Left lung (tissue), 10 donors: ENCODE results near the gene DST. TPM values are rescaled to one million over a fixed set of nuclear protein-coding genes. Genes with fewer than 3 reads are reported as not detected.
A peak's percentile ranks its signal among the peaks of the same experiment; 100 is the strongest.
"Not testable (repeated sequence)": the region's sequence is repeated elsewhere in the genome, so short reads cannot be mapped to it uniquely, and the experiment has no call there.

ENCODE experiments used
- ATAC-seq: fragments of 200-7000 bp; cut with Tn5 transposase; one replicate; pipeline ENCODE4 v1.9.1; 2020; ENCODE audit warnings: moderate library complexity
- DNase-seq, 4 donors: peaks; one replicate each; pipeline ENCODE4 v3.0.0-alpha.2; 2013 to 2020
- H3K27ac ChIP-seq, 2 donors: fragments of 200-600 bp; sonication (generic) in 1 of 2; one replicate each; pipeline versions ENCODE4 v1.5.0 to v1.8.0; 2020 to 2021
- H3K27me3 ChIP-seq, 2 donors: fragments of 200-600 bp; sonication (generic) in 1 of 2; one replicate each; pipeline versions ENCODE4 v1.5.0 to v1.8.0; 2020 to 2021
- H3K36me3 ChIP-seq, 2 donors: fragments of 200-600 bp; sonication (generic) in 1 of 2; one replicate each; pipeline versions ENCODE4 v1.5.0 to v1.8.0; 2020 to 2021
- H3K4me1 ChIP-seq, 2 donors: fragments of 200-600 bp; one replicate each; pipeline ENCODE4 v1.8.0; 2021
- H3K4me3 ChIP-seq, 2 donors: fragments of 200-600 bp; sonication (generic) in 1 of 2; one replicate each; pipeline versions ENCODE4 v1.5.0 to v1.8.0; 2020 to 2021; ENCODE audit warnings: mild to moderate bottlenecking in 1 of 2
- H3K9me3 ChIP-seq, 2 donors: fragments of 200-600 bp; sonication (generic) in 1 of 2; one replicate each; pipeline versions ENCODE4 v1.5.0 to v1.8.0; 2020 to 2021
- intact Hi-C, 2 donors: fragments of 100-400 bp; cut with DNase I; formaldehyde crosslinking; loops; one replicate each; pipeline versions ENCODE4 v1.11.2 to v1.14.2; 2022
- polyA plus RNA-seq, 6 donors: library from polyadenylated mRNA; unstranded; fragments of 120-200 nt; gene quantifications; one replicate each; pipeline ENCODE4 v1.2.1, GENCODE V29; 2013; ENCODE audit not compliant: insufficient read length in 6 of 6
- total RNA-seq, 2 donors: library from RNA; stranded (reverse); fragmentation: NEBNext Ultra II Directional; extraction: Animal tissue kit (Norgen Biotek cat#: 25700); gene quantifications; one replicate each; pipeline ENCODE4 v1.2.1, GENCODE V29; 2021
- TF ChIP-seq, protein P1 (sequence below), 2 donors: fragments of 200-600 bp; sonication (generic) in 1 of 2; IDR thresholded peaks; one replicate each; pipeline versions ENCODE4 v1.5.0 to v1.8.0; 2021; ENCODE audit warnings: antibody characterized with exemption in 2 of 2
- donor health status: DM: no; HTN: yes; CAD: no.
- donor health status: DM: no; HTN: no; CAD: no.

The DST gene
- total and polyA plus RNA-seq, 8 donors = 290 to 636 (median 504) TPM

DNA sequence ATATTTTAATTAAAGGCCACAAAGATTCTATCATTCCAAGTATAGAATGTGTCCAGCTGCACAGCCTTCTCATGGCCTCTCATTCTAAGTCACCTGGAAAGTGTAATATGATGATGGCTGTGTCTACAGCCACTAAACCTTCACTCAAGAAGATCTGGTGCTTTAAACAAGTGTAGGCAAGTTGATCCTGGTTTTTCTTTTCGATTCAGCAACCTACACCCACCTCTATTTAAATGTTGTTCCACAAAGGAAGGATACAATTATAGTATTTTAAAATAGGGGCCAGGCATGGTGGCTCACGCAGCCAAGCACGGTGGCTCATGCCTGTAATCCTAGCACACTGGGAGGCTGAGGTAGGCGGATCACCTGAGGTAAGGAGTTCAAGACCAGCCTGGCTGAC, 25.5 kb upstream of the DST start:
- no peak overlapping the region for H3K27ac ChIP-seq
- H3K9me3 ChIP-seq = no peaks in the 10 kb centered on the region
- intact Hi-C loops = no loop called here
- no peak for ATAC-seq
- no peak for DNase-seq
- no peaks in the 10 kb centered on the region for H3K27me3 ChIP-seq
- H3K4me3 ChIP-seq = no peak overlapping the region
- TF ChIP-seq, protein P1, sequence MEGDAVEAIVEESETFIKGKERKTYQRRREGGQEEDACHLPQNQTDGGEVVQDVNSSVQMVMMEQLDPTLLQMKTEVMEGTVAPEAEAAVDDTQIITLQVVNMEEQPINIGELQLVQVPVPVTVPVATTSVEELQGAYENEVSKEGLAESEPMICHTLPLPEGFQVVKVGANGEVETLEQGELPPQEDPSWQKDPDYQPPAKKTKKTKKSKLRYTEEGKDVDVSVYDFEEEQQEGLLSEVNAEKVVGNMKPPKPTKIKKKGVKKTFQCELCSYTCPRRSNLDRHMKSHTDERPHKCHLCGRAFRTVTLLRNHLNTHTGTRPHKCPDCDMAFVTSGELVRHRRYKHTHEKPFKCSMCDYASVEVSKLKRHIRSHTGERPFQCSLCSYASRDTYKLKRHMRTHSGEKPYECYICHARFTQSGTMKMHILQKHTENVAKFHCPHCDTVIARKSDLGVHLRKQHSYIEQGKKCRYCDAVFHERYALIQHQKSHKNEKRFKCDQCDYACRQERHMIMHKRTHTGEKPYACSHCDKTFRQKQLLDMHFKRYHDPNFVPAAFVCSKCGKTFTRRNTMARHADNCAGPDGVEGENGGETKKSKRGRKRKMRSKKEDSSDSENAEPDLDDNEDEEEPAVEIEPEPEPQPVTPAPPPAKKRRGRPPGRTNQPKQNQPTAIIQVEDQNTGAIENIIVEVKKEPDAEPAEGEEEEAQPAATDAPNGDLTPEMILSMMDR (IDR thresholded peaks at IDR 0.05) = no peak
- no peaks in the 10 kb centered on the region for H3K36me3 ChIP-seq
- H3K4me1 ChIP-seq = peaks cover 5 to 12% of the 10 kb centered on the region in 2 donors

GRCh38 chr6:56667336-56667735, 24.6 kb upstream of the DST start:
- Histone ChIP-seq H3K36me3 (no peaks in the 10 kb centered on the region), H3K27me3 (no peaks in the 10 kb centered on the region), H3K9me3 (no peaks in the 10 kb centered on the region), H3K4me3 (no peak overlapping the region), H3K4me1 (peaks cover 5 to 10% of the 10 kb centered on the region in 2 donors), H3K27ac (no peak overlapping the region)
- intact Hi-C loops = no loop called here
- no peak for ATAC-seq
- TF ChIP-seq, protein P1 (IDR thresholded peaks at IDR 0.05) = no peak
- DNase-seq = no peak

DNA sequence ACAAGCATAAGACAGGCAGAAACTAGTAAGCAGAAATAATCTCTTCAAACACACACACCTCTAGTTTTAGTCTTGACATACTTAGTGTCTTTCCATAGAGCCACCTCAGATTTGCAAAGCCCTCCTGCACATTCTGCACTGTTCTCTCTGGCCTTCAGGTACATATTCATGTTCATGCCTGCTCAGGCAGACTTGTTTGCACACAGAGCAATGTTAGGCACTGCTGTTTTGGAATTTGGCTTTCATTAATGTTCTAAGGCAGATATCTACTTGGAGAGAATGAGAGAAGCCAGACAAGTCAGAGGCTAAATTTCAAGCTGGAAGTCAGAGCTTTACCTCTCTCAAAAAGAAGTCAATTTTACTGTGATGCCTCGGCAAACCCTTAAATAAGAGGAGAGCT, 21.3 kb upstream of the DST start:
- H3K4me3 ChIP-seq = no peak overlapping the region
- H3K9me3 ChIP-seq = no peaks in the 10 kb centered on the region
- ATAC-seq (no peak), DNase-seq (no peak)
- TF ChIP-seq, protein P1 (IDR thresholded peaks at IDR 0.05) = no peak
- no peaks in the 10 kb centered on the region for H3K36me3 ChIP-seq
- H3K4me1 ChIP-seq = no peaks in the 10 kb centered on the region
- H3K27ac ChIP-seq = no peak overlapping the region
- intact Hi-C loops = no loop called here
- H3K27me3 ChIP-seq = no peaks in the 10 kb centered on the region

DNA sequence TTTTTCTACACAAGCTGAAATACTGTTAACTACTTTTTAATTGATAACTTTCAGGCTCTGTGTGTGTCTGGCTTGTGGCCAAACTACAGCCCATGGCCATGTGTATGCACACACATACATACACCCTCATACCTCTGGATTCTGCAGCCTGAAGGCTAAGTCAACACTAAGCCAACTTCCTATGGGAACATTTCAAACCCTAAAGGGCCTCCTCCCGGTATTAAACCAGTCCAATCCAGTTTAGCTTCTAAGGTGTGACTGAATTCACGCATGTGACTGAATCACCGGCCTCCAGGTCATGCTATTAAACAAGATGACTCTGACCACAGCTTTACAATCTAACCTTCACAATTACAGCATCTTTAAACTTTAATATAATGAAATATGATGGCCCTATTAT, 20.7 kb upstream of the DST start:
- no peaks in the 10 kb centered on the region for H3K4me1 ChIP-seq
- no peaks in the 10 kb centered on the region for H3K27me3 ChIP-seq
- no peak overlapping the region for H3K4me3 ChIP-seq
- H3K9me3 ChIP-seq = no peaks in the 10 kb centered on the region
- TF ChIP-seq, protein P1 (IDR thresholded peaks at IDR 0.05) = no peak
- H3K27ac ChIP-seq = no peak overlapping the region
- DNase-seq (no peak), ATAC-seq (peak; percentile 18)
- no peaks in the 10 kb centered on the region for H3K36me3 ChIP-seq
- intact Hi-C loops = no loop called here

GRCh38 chr6:56661338-56661737, 18.6 kb upstream of the DST start:
- H3K27me3 ChIP-seq, H3K4me3 ChIP-seq, H3K36me3 ChIP-seq, ATAC-seq, DNase-seq, intact Hi-C loops, H3K9me3 ChIP-seq, H3K4me1 ChIP-seq, H3K27ac ChIP-seq: not testable (repeated sequence)

DNA sequence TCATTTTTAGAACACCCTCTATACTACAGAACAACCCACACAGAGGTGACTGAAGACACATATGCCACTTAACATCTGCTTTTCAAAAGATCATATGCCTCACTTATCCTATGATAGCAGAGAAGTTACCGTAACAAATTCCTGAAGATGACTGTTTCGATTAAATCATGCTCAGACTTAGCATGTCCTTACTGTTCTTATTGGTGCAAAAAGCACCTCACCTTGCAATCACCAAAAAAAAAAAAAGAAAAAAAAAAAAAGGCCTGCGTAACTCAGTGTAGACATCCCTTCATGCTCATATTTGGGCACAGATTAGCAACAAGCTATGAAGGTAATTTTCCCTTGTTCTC, 17.7 kb upstream of the DST start:
- H3K27ac ChIP-seq = no peak overlapping the region
- no peak overlapping the region for H3K4me3 ChIP-seq
- H3K36me3 ChIP-seq = no peaks in the 10 kb centered on the region
- H3K4me1 ChIP-seq = peaks cover 5 to 6% of the 10 kb centered on the region in 2 donors
- ATAC-seq (no peak), DNase-seq (no peak)
- no peaks in the 10 kb centered on the region for H3K27me3 ChIP-seq
- intact Hi-C loops = no loop called here
- TF ChIP-seq, protein P1 (IDR thresholded peaks at IDR 0.05) = no peak
- no peaks in the 10 kb centered on the region for H3K9me3 ChIP-seq
